KBM-7 (cell line): ENCODE measurements around the gene FBXL14.

Source experiments
- DNase-seq: peaks from one replicate; pipeline ENCODE4 v3.0.0-alpha.2; 2015
- in situ Hi-C: fragments of 300-500 bp; cut with MboI; formaldehyde crosslinking; loops from 2 replicates; pipeline ENCODE4 v1.14.3; 2020; ENCODE audit warnings: low sequenced_read_pairs, low pct_unique_long_range_greater_than_20kb, mixed read lengths

Gene FBXL14

DNA sequence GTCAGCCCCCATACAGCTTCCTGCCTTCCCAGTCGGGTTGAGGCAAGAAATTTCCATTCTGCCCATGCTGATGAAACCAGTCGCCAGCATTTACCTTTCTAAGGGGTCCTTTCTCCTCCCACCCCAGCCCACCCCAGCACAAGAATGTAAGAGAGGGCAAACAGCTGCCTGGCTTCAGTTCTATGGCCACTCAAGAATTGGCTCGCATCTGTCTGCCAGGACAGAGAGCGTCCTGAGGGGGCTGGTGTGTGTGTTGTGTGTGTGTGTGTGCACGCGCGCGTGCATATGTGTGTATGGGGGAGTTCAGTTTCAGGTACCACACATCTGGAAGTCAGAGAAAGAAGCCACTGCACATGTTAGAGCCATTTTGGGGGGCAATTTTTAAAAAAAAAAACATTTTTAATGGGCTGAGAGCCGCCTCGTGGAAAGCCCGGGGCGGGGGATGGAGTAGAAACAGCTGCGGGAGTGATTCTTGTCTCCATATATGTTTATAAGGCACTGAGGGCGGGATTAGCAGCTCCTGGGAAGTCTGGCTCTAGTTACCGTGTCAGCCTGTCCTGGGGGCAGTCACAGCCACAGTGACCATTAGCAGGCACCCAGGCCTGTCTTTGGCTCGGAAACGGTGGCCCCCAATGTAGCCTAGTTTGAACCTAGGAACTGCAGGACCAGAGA, 34.4 kb upstream of the FBXL14 start, which contains the start of gene WNT5B:
Gene WNT5B (plus strand): TSS at position 566 of the 672 bp plus-strand sequence. CDS start 2,124 bp downstream, outside the sequence.
- DNase-seq = no peak
- in situ Hi-C loops = loop anchor here (10.0 kb wide), 1 partner anchor 306 kb away; no protein-coding TSS in a partner anchor

DNA sequence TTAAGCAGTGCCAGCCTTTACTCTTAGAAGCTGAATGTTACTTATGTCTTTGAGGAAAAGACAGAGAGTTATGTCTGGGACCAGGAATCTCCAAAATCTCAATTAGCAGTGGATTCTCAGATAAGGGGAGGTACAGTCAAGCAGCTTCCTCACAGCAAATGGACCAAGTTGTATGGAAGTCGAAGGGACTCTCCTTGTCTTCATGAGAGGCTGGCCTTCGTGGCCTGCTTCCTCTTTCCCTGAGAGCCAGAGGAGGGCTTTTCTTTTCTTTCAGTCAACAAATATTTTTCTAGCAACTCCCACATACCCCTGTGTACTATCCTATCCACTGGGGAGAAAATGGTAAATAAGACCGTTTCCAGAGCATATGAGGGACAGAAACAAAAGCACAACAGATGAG, 28.0 kb upstream of the FBXL14 start:
- no peak for DNase-seq
- in situ Hi-C loops = loop anchor here (10.0 kb wide), 1 partner anchor 312 kb away; no protein-coding TSS in a partner anchor

GRCh38 chr12:1620092-1620491, 25.7 kb upstream of the FBXL14 start:
- DNase-seq = no peak
- in situ Hi-C loops = loop anchor here (10.0 kb wide), 1 partner anchor 315 kb away; no protein-coding TSS in a partner anchor

DNA sequence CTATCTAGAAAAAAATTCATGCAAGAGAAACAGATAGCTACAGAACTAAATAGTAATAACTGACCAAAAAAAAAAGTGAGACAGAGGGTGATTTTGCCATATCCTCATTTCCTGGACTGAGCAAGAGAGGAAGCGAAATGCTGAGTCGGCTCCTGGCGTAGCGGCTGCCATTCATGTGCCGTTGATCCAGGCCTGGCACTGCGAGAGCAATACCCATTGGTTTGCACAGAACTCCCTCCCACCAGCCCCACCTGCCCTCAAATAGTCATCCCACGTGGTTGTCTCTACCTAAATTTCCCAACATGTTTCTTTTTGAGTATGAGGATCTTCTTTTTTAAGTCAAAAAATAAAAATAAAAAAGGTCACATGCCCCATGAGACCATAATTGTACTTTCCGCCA, 25.2 kb upstream of the FBXL14 start:
- in situ Hi-C loops = no loop called here
- DNase-seq = no peak

- in situ Hi-C loops = no loop called here
- DNase-seq = no peak
Measured at GRCh38 chr12:1619159-1619558, 24.8 kb upstream of the FBXL14 start.

- in situ Hi-C loops = no loop called here
- DNase-seq = peak; percentile 57
Measured at GRCh38 chr12:1618489-1618888, 24.1 kb upstream of the FBXL14 start.

- peak; percentile 84 for DNase-seq
- in situ Hi-C loops = no loop called here
Measured at GRCh38 chr12:1616233-1617066, 22.1 kb upstream of the FBXL14 start.

DNA sequence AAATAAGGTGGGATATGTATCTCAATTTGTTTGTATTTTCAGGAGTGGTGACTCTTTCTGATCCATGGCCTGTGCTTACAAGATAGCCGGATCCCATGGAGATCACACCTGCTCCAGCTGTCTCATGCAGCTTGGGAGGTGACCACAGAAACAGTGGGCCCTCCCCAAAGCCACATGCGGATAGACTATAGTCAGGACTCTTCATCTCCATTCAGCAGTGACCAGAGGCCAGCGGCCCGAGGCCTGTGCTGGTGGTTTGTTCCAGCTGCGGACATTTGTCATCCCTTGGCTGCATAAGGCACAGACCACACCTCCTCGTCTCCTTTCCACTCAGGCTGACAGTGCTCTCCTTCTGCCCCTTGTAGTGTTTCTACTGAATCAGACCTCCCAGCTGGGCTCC, 20.0 kb upstream of the FBXL14 start:
- in situ Hi-C loops = no loop called here
- DNase-seq = no peak

DNA sequence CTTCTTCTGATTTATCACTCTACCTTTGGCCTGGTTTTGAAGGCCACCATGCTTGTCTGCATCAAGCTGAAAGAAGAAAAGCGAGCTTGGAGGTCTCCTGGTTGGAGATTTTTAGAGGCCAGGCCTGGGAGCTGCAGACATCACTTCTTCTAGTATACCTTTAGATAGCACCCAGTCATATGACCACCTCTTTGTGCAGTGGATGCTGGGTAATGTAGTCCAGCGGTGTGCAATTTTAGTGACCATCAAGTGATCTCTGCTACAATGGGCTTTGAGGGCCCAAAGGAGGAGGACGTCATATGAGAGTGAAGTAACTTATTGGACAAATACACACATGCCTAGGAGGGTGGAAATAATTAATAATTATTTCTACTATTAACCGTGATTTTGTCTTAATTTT, 19.5 kb upstream of the FBXL14 start:
- in situ Hi-C loops = no loop called here
- DNase-seq = no peak

DNA sequence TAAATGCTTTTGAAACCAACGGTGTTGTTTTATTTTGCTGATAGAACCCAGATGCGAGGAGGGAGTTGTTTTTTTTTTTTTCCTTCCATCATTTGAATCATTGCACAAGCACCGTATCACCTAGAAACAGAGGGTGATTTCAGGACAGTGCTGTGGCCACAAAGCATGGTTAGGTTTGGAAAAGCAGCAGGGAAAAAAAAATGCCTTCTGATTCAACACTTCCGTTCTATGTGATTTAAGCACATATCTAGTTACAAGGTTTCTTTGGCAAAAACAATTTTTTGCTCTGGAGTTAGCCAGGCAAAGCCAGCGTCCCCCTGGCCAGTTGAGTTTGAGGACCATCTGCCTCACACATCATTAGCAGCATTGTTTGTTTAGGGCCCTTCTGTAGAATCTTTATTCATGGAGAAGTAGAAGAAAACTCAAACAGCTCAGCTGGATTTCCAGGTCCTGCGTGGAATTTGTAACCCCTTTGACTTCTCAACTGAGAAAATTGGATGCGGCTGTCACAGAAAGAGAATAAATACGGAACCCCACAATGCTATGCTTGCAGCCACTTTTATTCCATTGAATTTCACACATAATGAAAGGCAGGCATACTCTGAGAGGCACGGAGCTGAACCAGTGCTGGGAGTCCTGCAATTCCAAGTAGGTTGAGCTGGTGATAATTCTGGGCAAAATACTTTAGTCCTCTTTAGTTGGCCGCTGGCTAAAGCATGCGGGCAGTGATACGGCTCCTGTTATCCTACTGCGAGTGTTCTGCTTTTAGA, 17.6 kb upstream of the FBXL14 start:
- in situ Hi-C loops = no loop called here
- peak; percentile 57 for DNase-seq

DNA sequence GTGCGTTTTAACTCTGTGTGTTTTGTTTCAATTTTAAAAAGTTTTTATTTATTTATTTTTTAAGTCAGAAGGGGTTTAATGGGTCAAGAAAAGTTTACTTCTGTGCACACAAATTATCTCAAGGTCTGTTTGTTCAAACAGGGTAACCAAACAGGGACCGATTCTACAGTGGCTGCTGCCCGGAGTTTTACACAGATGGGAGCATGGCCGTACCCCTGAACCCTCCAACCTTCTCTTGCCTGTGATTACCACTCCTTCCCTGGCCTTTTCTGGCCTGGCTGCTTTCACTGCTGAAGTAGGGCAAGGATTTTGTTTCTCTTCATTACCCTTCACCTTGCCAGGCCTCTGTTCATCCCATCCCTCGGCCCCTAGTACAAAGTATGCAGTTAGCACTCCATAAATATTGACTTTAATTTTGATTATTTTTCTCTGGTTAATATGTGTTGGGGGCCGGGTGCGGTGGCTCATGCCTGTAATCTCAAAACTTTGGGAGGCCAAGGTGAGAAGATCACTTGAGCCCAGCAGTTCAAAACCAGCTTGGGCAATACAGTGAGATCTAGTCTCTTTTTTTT, 15.8 kb upstream of the FBXL14 start:
- in situ Hi-C loops = no loop called here
- DNase-seq = no peak

DNA sequence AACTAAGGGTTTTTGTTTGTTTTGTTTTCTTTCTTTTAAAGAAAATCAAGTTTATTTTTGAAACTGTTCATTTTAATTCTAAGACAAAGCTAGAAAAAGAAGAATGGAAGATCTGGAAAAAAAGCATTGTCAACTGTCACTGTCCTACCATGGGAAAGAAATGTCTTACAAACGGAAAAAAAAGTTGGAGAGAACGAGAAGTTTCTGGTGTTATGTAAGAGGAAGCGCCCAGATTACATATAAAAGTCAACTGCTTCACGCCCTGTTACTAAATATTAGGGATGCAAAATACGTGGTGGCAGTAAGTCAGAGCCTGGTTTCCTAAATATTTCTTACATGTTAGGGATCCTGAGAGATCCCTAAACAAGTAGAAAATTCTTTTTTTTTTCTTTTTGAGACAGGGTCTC, 14.3 kb upstream of the FBXL14 start:
- DNase-seq = no peak
- in situ Hi-C loops = no loop called here

GRCh38 chr12:1607940-1608712, 13.7 kb upstream of the FBXL14 start:
- in situ Hi-C loops = no loop called here
- no peak for DNase-seq

DNA sequence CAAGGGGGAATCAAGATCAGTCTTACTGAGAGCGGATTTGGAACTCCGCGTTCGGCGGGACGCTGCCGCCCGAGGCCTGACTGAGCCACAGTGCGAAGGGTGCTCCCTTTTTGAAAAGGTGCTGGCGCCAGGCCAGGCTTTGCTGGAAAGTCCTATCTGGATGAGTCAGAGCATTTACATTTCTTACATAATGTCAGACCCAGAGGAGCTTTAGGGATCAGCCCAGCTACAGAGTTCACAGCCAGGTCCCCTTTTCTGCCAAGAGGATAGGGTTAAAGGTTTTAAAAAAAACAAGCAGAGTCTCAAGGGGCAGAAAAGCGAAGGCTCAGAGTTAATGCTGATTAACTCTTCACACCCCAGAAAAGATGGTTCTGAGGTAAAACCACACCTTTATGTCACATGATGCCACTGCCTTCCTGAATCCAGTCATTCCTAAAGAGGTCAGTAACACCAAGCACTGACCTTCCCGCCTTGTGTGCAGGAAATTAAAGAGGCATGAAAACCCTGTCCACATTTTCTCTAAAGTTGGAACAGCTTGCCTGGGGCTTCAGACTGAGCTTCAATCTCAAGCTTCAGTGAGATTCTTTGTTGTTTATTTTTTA, 11.7 kb upstream of the FBXL14 start:
- in situ Hi-C loops = no loop called here
- DNase-seq = no peak

DNA sequence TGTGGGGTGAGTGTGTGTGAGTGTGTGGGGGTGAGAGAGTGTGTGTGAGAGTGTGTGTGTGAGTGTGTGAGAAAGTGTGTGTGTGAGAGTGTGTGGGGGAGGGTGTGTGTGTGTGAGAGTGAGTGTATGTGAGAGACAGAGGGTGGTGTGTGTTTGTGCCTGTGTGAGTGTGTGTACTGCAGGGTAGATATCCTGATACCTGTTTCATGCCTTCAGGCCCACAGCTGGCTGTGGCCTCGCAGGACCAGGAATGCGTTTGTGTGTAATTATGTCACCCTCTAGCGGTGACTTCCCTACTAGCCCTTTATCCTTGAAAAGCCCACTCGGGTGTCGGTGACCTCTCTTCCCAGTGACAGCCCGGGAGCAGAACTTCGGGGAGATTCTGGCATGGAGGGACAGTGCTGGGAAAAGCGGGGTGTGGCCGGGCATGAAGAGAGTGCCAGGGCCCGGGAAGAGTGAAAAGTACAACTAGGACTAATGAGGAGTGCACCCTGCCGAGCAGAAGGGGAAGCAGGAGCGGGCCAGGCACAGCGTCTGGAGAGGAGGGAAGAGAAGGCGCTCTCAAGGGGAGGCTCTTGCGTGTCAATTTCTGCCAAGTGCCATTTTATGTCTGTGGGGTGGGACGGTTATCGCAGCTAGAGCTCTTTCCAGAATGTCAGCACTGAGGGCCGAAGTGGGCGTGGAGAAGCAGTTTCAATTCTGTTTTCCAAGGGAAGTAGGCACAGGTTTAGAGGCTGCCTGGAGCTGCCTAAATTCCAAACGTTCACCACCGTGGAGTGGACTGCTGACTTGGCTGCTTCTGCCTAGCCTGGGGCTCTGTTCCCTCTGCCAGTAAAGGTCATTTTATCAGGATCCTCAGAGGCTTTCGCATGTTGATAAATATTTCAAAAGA, 11.0 kb upstream of the FBXL14 start:
- in situ Hi-C loops = no loop called here
- DNase-seq = peak; percentile 89

DNA sequence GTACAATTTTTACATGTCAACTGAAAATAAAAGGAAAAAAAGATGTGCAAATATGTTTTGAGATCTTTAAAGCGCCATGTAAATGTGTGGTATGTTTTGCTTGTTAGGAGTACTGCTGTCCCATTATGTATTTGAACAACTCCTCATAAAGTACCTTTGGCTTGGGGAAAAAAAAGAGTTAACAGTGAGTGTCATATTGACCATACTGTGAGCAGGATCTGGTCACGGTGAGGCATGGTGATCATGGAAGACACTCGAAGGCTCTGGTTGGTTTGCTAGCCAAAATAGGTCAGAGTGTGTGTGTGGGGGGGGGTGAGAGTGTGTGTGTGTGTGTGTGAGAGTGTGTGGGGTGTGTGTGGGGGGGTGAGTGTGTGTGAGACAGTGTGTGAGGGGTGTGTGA, 10.1 kb upstream of the FBXL14 start:
- in situ Hi-C loops = no loop called here
- DNase-seq = no peak

DNA sequence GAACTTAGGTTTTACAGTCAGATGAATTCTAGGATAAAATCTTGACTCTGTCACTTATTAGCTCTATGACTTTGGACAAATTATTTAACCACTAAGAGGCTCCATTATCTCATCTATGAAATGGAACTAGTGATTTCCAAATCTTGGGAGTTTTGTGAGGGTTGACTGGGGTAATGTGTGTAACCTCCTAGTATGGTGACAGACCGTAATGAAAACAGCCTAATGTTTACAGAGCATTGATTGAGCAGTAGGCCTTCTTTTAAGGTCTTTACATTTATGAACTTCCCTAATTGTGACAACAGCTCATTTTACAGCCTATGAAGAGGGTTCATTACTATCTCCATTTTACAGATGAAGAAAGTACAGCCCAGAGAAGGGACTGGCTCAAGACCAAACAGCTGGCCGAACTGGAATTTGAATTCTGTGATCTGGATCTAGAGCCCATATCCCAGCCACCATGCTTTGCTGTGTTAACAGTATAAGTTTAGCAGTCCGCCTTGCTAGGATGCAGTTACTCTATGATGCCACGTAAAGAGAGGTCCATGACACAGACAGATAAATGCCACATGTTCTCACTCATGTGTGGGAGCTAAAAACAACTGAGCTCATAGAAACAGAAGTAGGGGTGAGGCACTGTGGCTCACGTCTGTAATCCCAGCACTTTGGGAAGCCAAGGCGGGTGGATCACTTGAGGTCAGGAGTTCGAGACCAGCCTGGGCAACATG, 9.1 kb upstream of the FBXL14 start:
- in situ Hi-C loops = no loop called here
- no peak for DNase-seq
